ENCODE results near the gene FOXJ1.

Gene FOXJ1

GRCh38 chr17:76123749-76124581, 17.1 kb downstream of the FOXJ1 start:
- no peak for DNase-seq (ENCODE audit: low read depth, low spot score)

GRCh38 chr17:76123191-76123499, 17.9 kb downstream of the FOXJ1 start:
- DNase-seq (ENCODE audit: low read depth, low spot score), result no peak

GRCh38 chr17:76122431-76123190, 18.4 kb downstream of the FOXJ1 start:
- DNase-seq (ENCODE audit: low read depth, low spot score), result no peak

- DNase-seq (ENCODE audit: low read depth, low spot score), result no peak
These were observed 19.1 kb downstream of the FOXJ1 start for GRCh38 chr17:76121932-76122430.

GRCh38 chr17:76120658-76121008, 20.4 kb downstream of the FOXJ1 start:
- no peak for DNase-seq (ENCODE audit: low read depth, low spot score)

- DNase-seq (ENCODE audit: low read depth, low spot score), result no peak
These were observed 21.4 kb downstream of the FOXJ1 start for GRCh38 chr17:76119409-76120371.

- DNase-seq (ENCODE audit: low read depth, low spot score), result no peak
These were observed 25.8 kb downstream of the FOXJ1 start for GRCh38 chr17:76115138-76115754.

GRCh38 chr17:76111956-76112355, 29.1 kb downstream of the FOXJ1 start:
- DNase-seq (ENCODE audit: low read depth, low spot score), result no peak

- no peak for DNase-seq (ENCODE audit: low read depth, low spot score)
These were observed 33.5 kb downstream of the FOXJ1 start for GRCh38 chr17:76107509-76107908.

- DNase-seq (ENCODE audit: low read depth, low spot score), result no peak
These were observed 34.3 kb downstream of the FOXJ1 start for GRCh38 chr17:76106703-76107102.

GRCh38 chr17:76104896-76105231, 36.2 kb downstream of the FOXJ1 start:
- DNase-seq (ENCODE audit: low read depth, low spot score), result no peak

GRCh38 chr17:76104140-76104895, 36.7 kb downstream of the FOXJ1 start:
- DNase-seq (ENCODE audit: low read depth, low spot score), result no peak

GRCh38 chr17:76103274-76104139, 37.5 kb downstream of the FOXJ1 start, which contains the start of gene EXOC7:
Gene EXOC7 (minus strand): TSS chr17:76103787. CDS start chr17:76103692, 95 bp downstream.
- DNase-seq (ENCODE audit: low read depth, low spot score), result no peak

GRCh38 chr17:76102944-76103273, 38.1 kb downstream of the FOXJ1 start:
- no peak for DNase-seq (ENCODE audit: low read depth, low spot score)

- DNase-seq (ENCODE audit: low read depth, low spot score), result no peak
These were observed 43.2 kb downstream of the FOXJ1 start for GRCh38 chr17:76097716-76098295.

- DNase-seq (ENCODE audit: low read depth, low spot score), result no peak
These were observed 45.1 kb downstream of the FOXJ1 start for GRCh38 chr17:76095943-76096342.

GRCh38 chr17:76094046-76094445, 47.0 kb downstream of the FOXJ1 start:
- no peak for DNase-seq (ENCODE audit: low read depth, low spot score)

- no peak for DNase-seq (ENCODE audit: low read depth, low spot score)
These were observed 48.3 kb downstream of the FOXJ1 start for GRCh38 chr17:76092526-76093413.

Measured in iPS DF 19.7 (cell line).